ENCODE measurements around the gene CDC42BPA.

GRCh38 chr1:226989085-226989920 lies 329.0 kb downstream of the CDC42BPA start:
- no peak for TF ChIP-seq CTCF (IDR thresholded peaks at IDR 0.05; ENCODE audit: borderline replicate concordance, extremely low read depth, low read length, poor library complexity, severe bottlenecking)
- no peak for TF ChIP-seq EZH2 (IDR thresholded peaks at IDR 0.05; ENCODE audit: borderline replicate concordance, low read depth, low read length, severe bottlenecking)
